ENCODE results near the gene ZNF136. TPM values are rescaled to one million over a fixed set of nuclear protein-coding genes. Genes with fewer than 3 reads are reported as not detected.

The ZNF136 gene
- total RNA-seq, 2 experiments from 2014 or later, result 14.5 to 17.4 TPM

- Mint-ChIP-seq H3K27ac (no peak overlapping the region), H3K4me1 (peaks cover 11% of the 10 kb centered on the region), H3K27me3 (no peaks in the 10 kb centered on the region), H3K4me3 (no peak overlapping the region), H3K36me3 (ENCODE audit: low read depth) (peaks cover 36% of the 10 kb centered on the region), H3K9me3 (peaks cover 31% of the 10 kb centered on the region)
- DNase-seq, result no peak
- POLR2A ChIA-PET, result interaction anchor here (0.7 kb wide), 1 partner anchor 11 kb away, joined by 3 read pairs; the partner anchor contains the start of gene ZNF625
- CTCF ChIA-PET, result no interaction called here
Observed at GRCh38 chr19:12145348-12145747, 17.5 kb upstream of the ZNF136 start.

- Mint-ChIP-seq H3K4me3 (peak overlapping the region; percentile 85), H3K36me3 (ENCODE audit: low read depth) (peaks cover 19% of the 10 kb centered on the region), H3K27me3 (no peaks in the 10 kb centered on the region), H3K27ac (peak overlapping the region; percentile 76), H3K9me3 (peaks cover 4% of the 10 kb centered on the region), H3K4me1 (peaks cover 22% of the 10 kb centered on the region)
- ChIA-PET POLR2A (interaction anchor here (1.1 kb wide), 1 partner anchor 11 kb away, joined by 3 read pairs; no protein-coding TSS in a partner anchor), CTCF (interaction anchor here (1.3 to 3.8 kb wide), 3 partner anchors 15 to 231 kb away, joined by 4 to 10 read pairs (median 6); partner anchors contain the start of genes ZNF20 and ZNF700)
- no peak for DNase-seq
Observed at GRCh38 chr19:12155324-12155860, 7.5 kb upstream of the ZNF136 start.

GRCh38 chr19:12156223-12157058 lies 6.5 kb upstream of the ZNF136 start, which contains the start of gene ZNF625:
Gene ZNF625, minus strand, starts transcription at chr19:12156734. Its CDS starts 176 bp downstream, at chr19:12156558.
- POLR2A ChIA-PET, result interaction anchor here (1.1 kb wide), 1 partner anchor 12 kb away, joined by 3 read pairs; no protein-coding TSS in a partner anchor
- H3K27me3 Mint-ChIP-seq, result no peaks in the 10 kb centered on the region
- H3K9me3 Mint-ChIP-seq, result no peaks in the 10 kb centered on the region
- H3K4me3 Mint-ChIP-seq, result peak within 1 kb of the TSS; percentile 85
- peak; percentile 50 for DNase-seq
- CTCF ChIA-PET, result interaction anchor here (1.3 to 3.8 kb wide), 3 partner anchors 16 to 232 kb away, joined by 4 to 10 read pairs (median 6); partner anchors contain the start of genes ZNF20 and ZNF700
- peaks cover 15% of the 10 kb centered on the region for H3K36me3 Mint-ChIP-seq (ENCODE audit: low read depth)
- H3K27ac Mint-ChIP-seq, result peak within 1 kb of the TSS; percentile 90
- peaks cover 22% of the 10 kb centered on the region for H3K4me1 Mint-ChIP-seq

- Mint-ChIP-seq H3K36me3 (ENCODE audit: low read depth) (peaks cover 14% of the 10 kb centered on the region), H3K9me3 (no peaks in the 10 kb centered on the region), H3K27ac (no peak overlapping the region), H3K4me1 (peaks cover 38% of the 10 kb centered on the region), H3K4me3 (no peak overlapping the region), H3K27me3 (no peaks in the 10 kb centered on the region)
- ChIA-PET POLR2A (no interaction called here), CTCF (interaction anchor here (0.6 to 1.4 kb wide), 6 partner anchors 20 to 509 kb away, joined by 3 to 4 read pairs (median 3); partner anchors contain the start of gene ZNF20)
- DNase-seq, result no peak
Observed at GRCh38 chr19:12159773-12160414, 3.0 kb upstream of the ZNF136 start.

GRCh38 chr19:12162513-12162881 lies 399 bp upstream of the ZNF136 start:
- DNase-seq, result no peak
- H3K27me3 Mint-ChIP-seq, result no peaks in the 10 kb centered on the region
- CTCF ChIA-PET, result interaction anchor here (0.7 to 1.7 kb wide), 5 partner anchors 22 to 604 kb away, joined by 3 to 5 read pairs (median 4); partner anchors contain the start of gene ZNF20
- peak overlapping the region; percentile 93 for H3K4me3 Mint-ChIP-seq
- peaks cover 27% of the 10 kb centered on the region for H3K36me3 Mint-ChIP-seq (ENCODE audit: low read depth)
- POLR2A ChIA-PET, result interaction anchor here (0.7 to 1.0 kb wide), 3 partner anchors 14 to 364 kb away, joined by 3 to 4 read pairs (median 4); partner anchors contain the start of gene ZNF491
- peak overlapping the region; percentile 97 for H3K27ac Mint-ChIP-seq
- peaks cover 41% of the 10 kb centered on the region for H3K4me1 Mint-ChIP-seq
- H3K9me3 Mint-ChIP-seq, result no peaks in the 10 kb centered on the region

- ChIA-PET CTCF (interaction anchor here (0.6 kb wide), 1 partner anchor 230 kb away, joined by 3 read pairs; no protein-coding TSS in a partner anchor), POLR2A (no interaction called here)
- Mint-ChIP-seq H3K4me3 (peak overlapping the region; percentile 93), H3K36me3 (ENCODE audit: low read depth) (peaks cover 37% of the 10 kb centered on the region), H3K27ac (peak overlapping the region; percentile 96), H3K9me3 (peaks cover 2% of the 10 kb centered on the region), H3K4me1 (peaks cover 42% of the 10 kb centered on the region), H3K27me3 (no peaks in the 10 kb centered on the region)
- no peak for DNase-seq
Observed at GRCh38 chr19:12163826-12164225, 930 bp downstream of the ZNF136 start.

- Mint-ChIP-seq H3K9me3 (peaks cover 10% of the 10 kb centered on the region), H3K4me3 (no peak overlapping the region), H3K27ac (peak overlapping the region; percentile 5), H3K4me1 (peaks cover 37% of the 10 kb centered on the region), H3K27me3 (no peaks in the 10 kb centered on the region), H3K36me3 (ENCODE audit: low read depth) (peaks cover 58% of the 10 kb centered on the region)
- ChIA-PET POLR2A (no interaction called here), CTCF (no interaction called here)
- no peak for DNase-seq
Observed at GRCh38 chr19:12166626-12167025, 3.7 kb downstream of the ZNF136 start.

- Mint-ChIP-seq H3K4me1 (no peaks in the 10 kb centered on the region), H3K27me3 (no peaks in the 10 kb centered on the region), H3K4me3 (no peak overlapping the region), H3K9me3 (peaks cover 51% of the 10 kb centered on the region), H3K27ac (no peak overlapping the region), H3K36me3 (ENCODE audit: low read depth) (peaks cover 86% of the 10 kb centered on the region)
- POLR2A ChIA-PET, result no interaction called here
- CTCF ChIA-PET, result no interaction called here
- DNase-seq, result no peak
Observed at GRCh38 chr19:12180377-12180776, 17.5 kb downstream of the ZNF136 start.

- Mint-ChIP-seq H3K4me3 (no peak overlapping the region), H3K27ac (no peak overlapping the region), H3K36me3 (ENCODE audit: low read depth) (peaks cover 88% of the 10 kb centered on the region), H3K9me3 (peaks cover 61% of the 10 kb centered on the region), H3K4me1 (no peaks in the 10 kb centered on the region), H3K27me3 (no peaks in the 10 kb centered on the region)
- POLR2A ChIA-PET, result no interaction called here
- no peak for DNase-seq
- CTCF ChIA-PET, result no interaction called here
Observed at GRCh38 chr19:12187625-12188024, 24.7 kb downstream of the ZNF136 start.

- H3K4me3 Mint-ChIP-seq, result peak overlapping the region; percentile 71
- DNase-seq, result peak; percentile 59
- peak overlapping the region; percentile 77 for H3K27ac Mint-ChIP-seq
- peaks cover 47% of the 10 kb centered on the region for H3K9me3 Mint-ChIP-seq
- ChIA-PET CTCF (interaction anchor here (1.4 kb wide), 1 partner anchor 231 kb away, joined by 3 read pairs; no protein-coding TSS in a partner anchor), POLR2A (no interaction called here)
- H3K4me1 Mint-ChIP-seq, result peaks cover 23% of the 10 kb centered on the region
- H3K36me3 Mint-ChIP-seq (ENCODE audit: low read depth), result peaks cover 57% of the 10 kb centered on the region
- no peaks in the 10 kb centered on the region for H3K27me3 Mint-ChIP-seq
Observed at GRCh38 chr19:12194827-12195731, 32.2 kb downstream of the ZNF136 start.

- H3K27ac Mint-ChIP-seq, result no peak overlapping the region
- peaks cover 39% of the 10 kb centered on the region for H3K9me3 Mint-ChIP-seq
- no peak for DNase-seq
- H3K4me3 Mint-ChIP-seq, result no peak overlapping the region
- ChIA-PET CTCF (no interaction called here), POLR2A (no interaction called here)
- H3K27me3 Mint-ChIP-seq, result no peaks in the 10 kb centered on the region
- peaks cover 42% of the 10 kb centered on the region for H3K36me3 Mint-ChIP-seq (ENCODE audit: low read depth)
- H3K4me1 Mint-ChIP-seq, result peaks cover 38% of the 10 kb centered on the region
Observed at GRCh38 chr19:12198136-12198535, 35.2 kb downstream of the ZNF136 start.

Measured in activated CD4-positive, alpha-beta T cell treated with anti-CD3 and anti-CD28 coated beads, Interleukin-2, amount 10 ng/mL, durations not matched to agents 7 days and 5 days (primary cell).